Loucy (cell line): ENCODE results near the gene VASH2.

Source experiments
- CTCF ChIP-seq: fragments of 200-600 bp; sonication (generic); conservative IDR thresholded peaks from 2 replicates; pipeline ENCODE4 v1.5.1; 2014; ENCODE audit warnings: mild to moderate bottlenecking, antibody characterized with exemption, low read length
- EZH2phosphoT487 ChIP-seq: fragments of 200-600 bp; IDR thresholded peaks from 2 replicates; pipeline ENCODE4 v1.6.1; 2018; ENCODE audit warnings: antibody characterized with exemption, mild to moderate bottlenecking, moderate library complexity, borderline replicate concordance

DNA sequence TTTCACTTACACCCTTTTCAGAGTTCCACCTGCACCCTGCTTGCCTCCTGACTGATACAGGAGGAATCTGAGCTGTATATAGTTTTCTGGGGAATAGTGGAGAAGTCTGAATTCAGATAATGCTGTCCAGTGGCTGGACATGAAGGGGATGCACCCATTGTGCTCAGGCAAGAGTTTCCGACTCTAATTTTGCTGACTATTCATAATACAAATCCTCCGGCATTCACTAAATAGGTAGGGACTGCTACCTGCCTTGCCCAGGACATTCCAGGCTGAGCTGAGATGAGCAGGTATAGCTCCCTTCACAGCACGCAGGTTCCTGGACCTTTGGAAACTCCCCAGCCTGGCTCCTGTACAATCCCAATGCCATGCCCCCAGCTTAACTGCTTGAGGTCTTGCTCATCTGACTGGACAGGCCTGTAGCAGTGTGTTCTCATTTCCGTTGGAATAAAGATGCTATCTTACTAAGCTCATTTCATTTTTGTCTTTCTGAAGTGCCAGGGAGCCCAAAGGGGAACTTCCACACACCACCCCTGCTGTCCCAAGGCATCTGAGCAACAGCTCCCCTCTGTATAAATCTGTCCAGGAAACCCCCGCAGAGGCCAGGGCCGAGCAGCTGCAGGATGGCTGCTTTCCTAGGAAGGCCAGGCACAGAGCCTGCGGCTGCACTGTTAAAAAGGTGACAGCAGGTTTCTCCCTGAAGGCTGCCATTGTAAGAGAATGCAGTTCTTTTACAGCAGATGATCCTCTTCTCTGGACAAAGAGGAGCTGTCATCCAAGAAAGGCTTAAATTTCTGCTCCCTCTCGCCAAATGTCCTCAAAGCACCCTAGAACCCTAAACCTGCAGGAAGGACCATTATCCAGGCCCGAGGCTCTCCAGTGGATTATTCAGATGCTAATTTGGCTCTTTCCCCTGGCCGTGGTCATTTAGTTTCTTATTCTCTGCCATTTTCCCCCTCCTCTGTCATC, 21.7 kb upstream of the VASH2 start:
- TF ChIP-seq CTCF = no peak
- TF ChIP-seq EZH2phosphoT487 = no peak
